ENCODE results near the gene MR1.
"Not testable (repeated sequence)": the region's sequence is repeated elsewhere in the genome, so short reads cannot be mapped to it uniquely, and the experiment has no call there.

The MR1 gene

DNA sequence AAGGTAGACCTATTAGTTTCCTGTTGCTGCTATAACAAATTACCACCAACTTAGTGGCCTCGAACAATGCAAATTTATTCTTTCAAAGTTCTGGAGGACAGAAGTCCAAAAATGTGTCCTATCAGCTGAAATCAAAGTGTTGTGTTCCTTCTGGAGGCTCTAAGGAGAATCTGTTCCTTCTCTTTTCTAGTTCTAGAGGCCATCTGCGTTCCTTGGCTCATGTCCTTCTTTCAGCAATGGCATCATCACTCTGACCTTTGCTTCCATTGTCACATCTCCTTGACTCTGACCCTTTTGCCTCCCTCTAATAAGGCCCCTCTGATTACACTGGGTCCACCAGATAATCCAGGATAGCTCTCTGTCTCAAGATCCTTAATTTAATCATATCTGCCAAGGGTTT is 1.2 kb upstream of the MR1 start:
- no peak for ATAC-seq

DNA sequence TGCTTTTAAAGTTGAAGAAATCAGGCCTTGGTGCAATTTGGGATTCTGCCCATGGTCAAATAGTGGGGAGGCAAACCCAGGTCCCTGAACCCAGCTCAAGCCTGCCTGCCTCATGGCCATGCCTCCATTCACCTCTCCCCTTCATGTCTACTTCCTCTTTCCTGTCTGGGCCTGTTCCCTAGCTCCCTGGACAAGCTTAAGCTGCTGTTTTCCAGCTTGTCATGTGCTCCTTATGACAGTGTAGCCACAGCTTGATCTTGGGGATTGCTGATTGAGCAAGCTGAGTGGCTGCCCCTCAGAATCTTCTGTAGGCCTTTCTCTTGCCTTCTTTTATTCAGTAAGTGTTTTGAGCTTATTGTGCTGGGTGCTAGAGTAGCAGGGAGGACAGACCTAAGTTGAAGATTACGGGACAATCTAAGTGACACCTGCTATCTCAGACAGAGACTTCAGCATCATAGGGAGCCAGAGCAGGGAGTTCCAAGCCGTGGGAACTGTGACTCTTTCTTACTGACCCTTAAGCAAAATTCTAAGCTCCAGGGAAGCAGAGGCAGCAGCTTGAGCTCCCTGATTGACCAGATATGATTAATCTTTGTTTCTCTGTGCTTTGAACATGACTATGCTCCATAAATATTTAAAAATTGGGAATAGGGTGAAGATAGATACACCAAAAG is 520 bp upstream of the MR1 start:
- peak; percentile 14 to 18 for ATAC-seq

DNA sequence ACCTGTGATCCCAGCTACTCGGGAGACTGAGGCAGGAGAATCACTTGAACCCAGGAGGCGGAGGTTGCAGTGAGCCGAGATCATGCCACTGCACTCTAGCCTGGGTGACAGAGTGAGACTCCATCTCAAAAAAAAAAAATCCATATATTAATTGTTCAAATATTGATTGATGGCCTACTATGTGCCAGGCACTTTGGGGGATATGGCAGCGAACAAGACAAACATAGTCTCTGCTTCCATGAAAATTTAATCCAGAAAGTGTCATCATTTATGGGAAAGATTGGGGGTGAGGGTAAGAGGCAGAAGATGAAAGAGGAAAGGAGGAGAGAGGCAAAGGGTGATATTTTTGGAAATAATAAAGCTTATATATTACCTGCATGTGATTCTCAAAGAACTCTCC is 1.4 kb downstream of the MR1 start:
- ATAC-seq: not testable (repeated sequence)

DNA sequence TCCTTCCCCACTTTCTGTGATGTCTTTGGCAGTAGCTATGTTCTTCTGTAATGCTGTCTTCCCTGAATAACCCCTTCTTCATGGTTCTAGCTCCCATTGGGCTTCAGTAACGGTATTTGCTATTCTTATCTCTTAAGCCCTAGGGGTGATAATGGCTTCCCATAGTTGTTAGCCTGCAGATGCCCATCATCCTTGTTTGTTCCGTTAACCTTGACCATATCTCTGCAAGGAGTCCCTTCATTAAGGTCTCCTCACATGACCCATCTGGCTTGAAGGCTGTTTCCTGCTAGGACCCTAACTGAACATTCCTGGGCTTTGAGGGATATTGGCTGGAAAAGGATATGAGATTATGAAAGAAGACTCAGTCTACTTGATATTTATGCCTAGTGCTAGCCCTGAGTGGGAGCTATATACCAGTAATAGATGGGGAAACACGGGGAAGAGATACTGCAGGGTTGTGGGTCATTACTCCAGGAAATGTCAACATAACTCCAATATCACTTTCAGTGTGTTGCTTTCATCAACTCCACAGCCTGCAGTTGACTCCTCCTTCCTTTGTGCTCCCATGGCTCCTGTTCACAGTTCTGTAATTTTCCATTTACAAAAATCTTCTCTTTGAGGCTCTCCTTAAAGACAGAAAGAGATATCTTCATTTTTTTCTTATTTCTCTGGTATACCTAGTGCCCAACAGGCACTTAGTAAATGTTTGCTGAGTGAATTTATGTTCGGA is 2.5 kb downstream of the MR1 start:
- ATAC-seq: no peak

DNA sequence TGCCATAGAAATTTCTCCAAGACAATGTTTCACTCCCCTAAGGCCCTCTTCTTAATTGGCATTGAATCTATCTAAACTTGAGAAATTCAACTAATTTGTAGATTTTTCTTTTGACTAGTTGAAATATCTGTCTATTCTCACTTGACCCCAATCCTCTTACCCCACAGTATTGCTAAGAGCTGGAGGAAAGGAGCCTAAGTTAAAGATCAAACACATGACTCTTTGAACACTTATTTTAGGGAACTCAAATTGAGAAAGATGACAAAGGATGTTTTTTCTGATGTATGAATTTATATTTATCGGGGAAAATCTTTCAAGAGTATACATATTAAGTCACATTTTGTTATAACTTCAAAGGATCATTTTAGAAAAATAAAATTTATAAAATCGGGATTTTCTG is 3.6 kb downstream of the MR1 start:
- ATAC-seq: no peak

DNA sequence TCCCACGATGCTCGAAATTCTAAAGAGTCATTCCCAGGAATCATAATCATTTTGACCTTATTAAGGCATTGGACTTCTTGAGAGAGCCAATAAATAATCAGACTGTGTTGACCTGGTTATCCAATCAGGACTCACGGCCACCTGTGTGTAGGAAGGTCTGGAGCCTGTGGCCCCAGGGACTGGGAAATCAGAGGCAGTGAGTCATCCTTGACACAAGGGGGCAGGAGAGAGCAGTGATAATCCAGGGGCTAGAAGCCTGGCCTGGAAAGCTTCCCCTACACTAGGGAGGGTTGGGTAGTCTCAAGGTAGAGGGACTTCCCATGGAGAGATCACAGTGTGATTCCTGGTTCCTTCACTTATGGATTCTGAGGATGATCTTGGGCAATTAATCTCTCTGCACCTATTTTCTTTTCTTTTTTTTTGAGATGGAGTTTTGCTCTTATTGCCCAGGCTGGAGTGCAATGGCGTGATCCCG is 4.7 kb downstream of the MR1 start:
- peak; percentile 51 to 57 for ATAC-seq

DNA sequence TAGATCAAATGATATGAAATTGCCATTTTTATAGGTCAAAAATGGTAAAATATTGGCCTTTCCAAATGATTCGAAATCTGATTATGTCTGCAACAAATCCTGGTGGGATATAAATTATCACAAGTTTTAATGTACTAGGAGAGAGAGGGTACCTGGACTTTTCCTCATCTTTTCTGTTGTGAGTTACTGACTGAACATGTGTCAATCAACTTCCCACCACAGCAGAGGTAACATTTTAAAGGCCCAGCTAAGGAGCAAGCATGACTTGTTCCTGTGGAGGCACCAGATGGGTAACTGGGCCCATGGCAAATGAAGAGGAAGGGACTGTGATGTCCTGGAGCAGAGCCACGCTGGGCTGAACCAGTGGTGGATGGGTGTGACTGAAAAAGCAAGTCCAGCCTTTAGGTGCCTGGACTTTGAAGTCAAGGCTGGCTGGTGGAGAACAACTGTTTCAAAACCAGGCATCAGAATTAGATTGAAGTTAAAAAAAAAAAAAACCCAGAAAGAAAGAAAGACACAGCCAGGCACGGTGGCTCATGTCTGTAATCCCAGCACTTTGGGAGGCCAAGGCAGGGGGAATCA is 6.6 kb downstream of the MR1 start:
- no peak for ATAC-seq

DNA sequence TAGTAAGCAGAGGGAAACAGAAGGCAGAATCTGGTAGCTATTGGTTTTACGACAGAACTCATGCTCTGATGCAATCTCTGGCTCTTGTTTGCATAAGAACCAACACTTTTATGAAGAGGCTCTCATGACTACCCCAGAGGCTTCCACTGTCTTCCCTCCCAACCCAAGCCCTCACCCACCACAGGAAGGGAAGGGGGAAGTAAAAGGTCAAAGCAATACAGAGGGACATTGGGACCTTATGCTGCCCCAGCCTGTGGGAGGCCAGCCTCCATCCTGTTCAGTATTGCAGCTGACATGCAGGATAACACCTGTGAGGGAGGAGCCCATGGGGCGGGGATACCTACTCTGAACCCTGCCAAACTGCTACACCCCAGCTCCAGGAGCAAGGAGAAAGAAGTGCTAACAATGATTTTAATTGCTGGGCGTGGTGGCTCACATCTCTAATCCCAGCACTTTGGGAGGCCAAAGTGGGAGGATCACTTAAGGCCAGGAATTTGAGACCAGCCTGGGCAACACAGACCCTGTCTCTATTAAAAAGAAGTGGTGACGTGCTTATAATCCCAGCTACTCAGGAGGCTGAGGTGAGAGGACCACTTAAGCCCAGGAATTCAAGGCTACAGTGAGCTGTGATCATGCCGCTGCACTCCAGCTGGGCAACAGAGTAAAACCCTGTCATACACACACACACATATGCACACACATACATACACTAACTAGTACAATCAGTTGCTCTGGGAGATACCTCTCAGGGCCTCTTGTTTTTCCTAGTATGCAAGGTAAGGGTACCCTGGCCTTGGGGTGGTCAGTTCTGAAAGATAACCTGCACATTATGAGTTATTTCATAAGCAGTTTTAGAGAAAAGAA is 9.5 kb downstream of the MR1 start:
- ATAC-seq: no peak

DNA sequence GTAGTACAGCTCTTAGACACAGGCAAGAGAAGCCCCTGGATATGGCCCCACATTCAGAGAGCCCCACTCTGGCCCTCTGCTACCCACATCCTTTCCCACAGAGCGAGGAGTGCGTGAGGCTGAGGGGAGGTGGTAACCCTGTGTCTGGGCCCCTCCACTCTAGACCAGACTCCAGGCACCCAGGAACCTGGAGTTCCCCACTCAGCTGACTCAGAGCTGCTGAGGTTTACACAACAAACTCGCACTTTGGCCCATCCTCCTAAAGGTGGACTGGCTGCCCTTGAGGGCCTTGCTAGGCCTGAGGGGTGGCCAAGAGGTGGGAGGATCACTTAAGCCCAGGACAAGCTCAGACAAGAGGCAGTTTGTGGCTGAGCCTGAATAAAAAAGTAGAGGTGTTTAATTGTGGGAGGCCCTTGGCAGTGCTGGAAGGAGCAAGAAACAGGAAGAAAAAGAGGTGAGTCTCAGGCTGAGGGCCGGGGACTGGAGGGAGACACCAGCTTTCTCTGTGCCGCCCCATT is 10.7 kb downstream of the MR1 start:
- ATAC-seq: peak; percentile 96 to 98

DNA sequence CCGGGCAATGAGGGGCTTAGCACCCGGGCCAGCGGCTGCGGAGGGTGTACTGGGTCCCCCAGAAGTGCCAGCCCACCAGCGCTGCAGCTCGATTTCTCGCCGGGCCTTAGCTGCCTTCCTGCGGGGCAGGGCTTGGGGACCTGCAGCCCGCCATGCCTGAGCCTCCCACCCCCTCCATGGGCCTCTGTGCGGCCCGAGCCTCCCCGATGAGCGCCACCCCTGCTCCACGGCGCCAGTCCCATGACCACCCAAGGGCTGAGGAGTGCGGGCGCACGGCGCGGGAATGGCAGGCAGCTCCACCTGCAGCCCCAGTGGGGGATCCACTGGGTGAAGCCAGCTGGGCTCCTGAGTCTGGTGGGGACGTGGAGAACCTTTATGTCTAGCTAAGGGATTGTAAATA is 12.2 kb downstream of the MR1 start:
- not testable (repeated sequence) for ATAC-seq

DNA sequence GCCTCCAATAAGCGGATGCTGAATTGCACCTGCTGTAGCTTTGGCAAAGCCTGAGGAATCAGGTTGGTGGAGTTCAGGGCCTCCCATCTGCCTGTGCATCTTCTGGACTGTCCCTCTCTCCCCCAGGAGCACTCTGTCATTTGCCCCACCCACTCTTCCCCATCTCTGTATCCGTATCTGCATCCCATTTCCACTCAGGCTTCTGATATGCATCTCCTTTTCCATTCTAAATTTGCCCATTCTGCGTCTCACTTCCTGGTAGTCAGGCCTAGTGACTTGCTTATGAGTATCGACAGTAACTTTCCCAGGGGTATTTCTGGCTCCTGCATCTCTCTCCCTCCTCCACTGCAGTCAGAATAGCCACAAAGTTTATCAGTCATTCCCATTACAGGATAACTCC is 15.6 kb downstream of the MR1 start:
- no peak for ATAC-seq

DNA sequence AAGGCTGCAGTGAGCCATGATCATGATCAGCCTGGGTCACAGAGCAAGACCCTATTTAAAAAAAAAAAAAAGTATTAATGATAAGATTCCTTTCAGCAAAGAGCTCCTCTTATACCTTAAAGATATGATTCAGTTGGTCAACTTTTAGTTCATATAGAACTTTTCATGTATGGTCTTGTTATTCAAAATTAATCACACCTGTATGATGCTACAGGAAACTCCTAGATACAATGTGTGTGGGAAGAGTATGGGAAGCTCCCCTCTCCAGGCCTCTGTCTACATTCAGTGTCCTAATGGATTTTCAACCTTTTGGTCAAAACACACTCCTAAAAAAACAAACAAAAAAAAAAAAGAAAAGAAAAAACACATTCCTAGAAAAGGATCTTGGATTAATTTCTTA is 17.1 kb downstream of the MR1 start:
- ATAC-seq: no peak

DNA sequence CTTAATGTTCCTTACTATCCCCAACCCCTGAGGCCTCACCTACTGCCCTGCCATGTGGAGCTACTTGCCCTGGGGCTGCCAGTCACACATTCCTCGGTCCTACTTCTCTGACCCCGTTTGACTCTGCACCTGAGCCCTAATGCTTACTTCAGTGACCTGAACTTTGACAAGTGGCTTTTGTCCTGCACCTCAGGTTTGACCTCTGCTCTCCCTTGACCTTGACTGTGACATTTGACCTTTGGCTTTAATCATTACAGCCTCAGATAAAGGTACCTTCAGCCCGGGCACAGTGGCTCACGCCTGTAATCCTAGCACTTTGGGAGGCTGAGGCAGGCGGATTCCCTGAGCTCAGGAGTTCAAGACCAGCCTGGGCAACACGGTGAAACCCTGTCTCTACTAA is 22.8 kb downstream of the MR1 start:
- ATAC-seq: no peak

DNA sequence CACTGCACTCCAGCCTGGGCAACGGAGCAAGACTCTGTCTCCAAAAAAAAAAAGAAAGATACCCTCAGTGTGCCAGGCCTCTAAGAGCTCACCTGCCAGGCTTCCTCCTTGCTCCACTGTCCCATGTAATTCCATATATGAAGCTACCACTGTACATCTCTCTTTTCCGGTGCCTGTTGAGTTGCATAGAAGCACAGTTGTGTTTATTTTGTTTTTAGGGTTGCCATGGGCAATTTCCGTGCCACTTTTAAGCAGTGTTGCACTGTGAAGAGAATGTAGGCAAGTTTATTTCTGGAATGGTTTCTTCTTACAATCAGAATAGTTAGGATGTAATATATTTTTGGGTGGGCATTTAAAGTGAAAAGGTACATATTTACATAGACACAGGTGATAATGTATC is 23.3 kb downstream of the MR1 start:
- ATAC-seq: no peak

DNA sequence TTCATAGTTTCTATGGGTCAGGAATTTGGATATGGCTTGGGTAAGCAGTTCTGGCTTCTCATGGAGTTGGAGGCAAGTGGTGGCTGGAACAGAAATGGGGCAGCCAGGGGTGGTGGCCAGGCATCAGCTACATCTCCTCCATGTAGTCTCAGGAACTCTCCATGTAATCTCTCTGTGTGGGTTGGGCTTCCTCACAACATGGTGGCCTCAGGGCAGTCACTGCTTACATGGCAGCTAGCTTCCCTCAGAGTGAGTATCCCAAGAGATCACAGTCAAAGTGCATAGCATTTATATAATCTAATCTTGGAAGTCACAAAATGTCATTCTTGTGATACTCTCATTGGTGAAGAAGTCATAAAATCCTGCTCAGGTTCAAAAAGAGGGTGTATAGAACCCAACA is 25.7 kb downstream of the MR1 start:
- ATAC-seq: no peak

DNA sequence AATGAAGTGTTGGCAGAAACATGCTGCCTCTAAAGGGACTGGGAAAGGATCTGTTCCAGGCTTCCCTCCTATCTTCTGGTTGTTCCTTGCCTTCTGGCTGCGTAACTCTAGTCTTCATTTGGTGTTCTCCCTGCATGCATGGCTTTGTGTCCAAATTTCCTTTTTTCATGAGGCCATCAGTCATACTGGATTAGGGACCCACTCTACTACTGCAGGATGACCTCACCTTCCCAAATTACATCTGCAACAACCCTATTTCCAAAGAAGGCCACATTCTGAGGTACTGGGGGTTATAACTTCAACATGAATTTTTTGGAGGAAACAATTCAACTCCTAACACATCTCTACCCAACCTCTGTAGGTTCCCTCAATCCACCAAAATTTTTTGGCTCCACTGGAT is 26.3 kb downstream of the MR1 start:
- ATAC-seq: no peak

DNA sequence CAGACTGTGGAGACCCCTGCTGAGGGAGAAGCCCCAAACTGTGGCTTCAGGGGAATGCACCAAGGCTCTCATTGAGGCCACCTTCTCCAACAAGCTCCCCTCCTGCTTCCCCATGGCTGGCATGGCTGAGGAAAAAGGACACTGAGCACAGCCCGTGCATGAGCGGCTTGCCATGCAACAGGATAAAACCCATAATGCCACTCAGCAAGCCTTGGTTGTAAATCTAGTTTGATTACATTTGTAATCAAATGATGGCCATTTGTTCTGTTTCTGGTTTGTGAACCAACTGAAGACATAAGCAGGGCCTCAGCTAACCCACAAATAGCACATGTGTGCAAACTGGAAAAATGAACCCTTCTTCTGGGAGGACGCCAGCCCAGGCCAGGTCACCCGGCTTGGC is 27.2 kb downstream of the MR1 start:
- not testable (repeated sequence) for ATAC-seq

DNA sequence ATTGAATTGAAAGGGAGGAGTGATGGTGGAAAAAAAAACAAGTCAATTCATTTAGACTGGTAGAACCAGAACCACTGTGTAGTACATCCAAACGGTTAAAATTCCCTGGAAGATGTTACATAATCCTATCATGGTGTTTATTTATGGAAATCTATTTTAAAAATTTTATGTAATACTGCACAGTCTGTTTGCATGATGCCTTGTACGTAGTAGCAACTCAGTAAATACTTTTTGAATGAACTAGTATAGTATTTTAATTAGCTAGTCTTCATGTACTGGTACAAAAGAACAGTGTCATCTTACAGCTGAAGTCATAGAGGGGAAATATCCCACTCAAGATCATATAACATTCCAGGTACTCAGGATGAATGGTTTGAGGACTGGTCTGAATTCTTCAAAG is 27.7 kb downstream of the MR1 start:
- ATAC-seq: no peak

DNA sequence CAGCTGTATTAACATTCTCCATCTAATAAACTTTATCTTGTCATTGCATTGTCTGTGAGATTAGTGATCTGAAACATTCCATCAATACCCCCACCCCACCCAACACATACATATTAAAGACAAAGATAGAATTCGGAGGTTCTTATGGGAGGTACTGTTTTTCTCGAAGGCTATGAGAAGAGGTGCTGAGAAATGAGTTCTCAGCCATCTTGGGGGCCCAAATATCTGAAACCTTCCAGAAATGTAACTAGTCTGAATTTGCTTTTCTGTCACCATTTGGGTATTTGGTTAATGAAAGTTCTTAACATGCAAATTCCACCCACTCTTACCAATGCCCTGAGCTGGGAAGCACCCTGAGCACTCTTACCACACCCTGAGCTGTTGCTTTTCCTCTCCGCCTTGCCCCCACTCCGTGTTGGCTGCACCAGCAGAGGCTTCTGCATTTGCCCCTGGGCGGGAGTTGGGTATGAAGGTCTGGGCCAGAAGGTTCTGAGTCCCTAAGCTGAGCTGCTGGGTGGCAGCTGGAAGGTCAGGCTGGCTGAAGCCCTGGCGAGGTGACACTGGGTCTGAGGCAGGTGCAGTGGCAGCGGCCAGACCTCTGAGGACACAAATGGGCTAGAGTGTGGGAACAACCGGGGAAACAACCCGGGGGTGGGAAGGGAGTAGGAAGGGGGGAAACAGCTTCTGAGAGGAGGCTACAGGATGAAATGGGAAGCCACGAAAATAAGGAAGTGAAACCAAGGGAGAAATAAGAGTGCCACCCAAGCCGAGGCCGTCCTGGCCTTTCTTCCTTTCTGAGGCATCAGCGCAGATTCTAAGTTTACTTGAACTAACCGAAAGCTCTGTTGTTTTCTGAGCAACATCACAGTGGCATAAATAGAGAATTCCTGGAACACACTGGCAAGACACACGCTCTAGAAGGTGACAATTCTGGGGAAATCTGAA is 28.4 kb downstream of the MR1 start:
- peak; percentile 69 to 70 for ATAC-seq

DNA sequence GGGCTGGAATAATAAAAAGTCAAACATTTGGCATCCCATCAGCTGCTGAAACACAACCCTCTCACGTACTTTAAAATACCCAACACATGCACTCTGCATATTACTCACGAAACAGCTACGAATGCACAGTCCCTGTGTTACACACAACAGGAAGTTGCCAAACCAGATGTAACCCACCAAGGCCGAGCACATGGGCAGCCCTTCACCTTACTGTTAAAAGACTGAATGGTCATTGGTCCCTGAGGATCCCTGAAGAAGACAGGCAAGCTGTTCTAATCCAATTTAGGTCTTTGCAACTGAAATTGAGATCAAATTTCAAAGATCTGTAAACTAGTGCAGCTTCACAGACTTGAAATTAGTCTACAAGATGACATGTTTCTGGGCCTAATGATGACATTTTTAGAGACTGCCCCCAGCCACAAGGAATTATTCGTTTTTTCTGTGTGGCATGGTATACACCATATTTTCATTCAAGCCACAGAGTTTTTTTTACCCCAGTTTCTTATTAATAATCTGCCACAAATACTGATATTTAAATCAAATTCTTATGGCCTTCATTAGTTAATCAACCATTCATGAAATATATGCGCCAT is 29.1 kb downstream of the MR1 start:
- ATAC-seq: peak; percentile 89 to 91

DNA sequence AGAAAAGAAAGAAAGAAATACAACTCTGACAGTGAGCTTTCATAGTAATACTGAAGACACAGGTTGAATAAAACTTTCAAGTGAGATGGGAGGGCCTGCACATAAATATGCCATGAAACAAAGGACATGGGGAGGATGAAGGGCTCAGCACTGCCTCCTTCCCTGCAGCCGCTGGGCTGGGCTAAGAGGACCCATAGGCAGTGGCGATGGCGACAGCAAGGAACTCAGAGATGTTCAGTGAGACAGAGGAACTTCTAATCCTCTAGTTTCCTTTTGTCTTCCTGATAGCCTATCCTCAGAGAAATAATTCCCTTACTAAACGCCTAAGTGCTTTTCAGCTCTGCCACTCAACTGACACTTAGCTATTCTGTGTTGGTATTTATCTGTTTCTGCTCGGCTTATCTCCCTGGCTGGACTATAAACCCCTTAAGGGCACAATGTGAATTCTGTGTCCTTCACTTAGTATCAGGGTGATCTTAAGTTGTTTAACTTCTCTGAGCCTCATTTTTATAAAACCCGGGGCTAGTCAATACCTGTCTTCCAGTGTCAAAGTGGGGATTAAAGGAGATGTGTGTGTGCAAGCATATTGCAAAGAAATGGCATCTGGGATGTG is 30.3 kb downstream of the MR1 start:
- no peak for ATAC-seq
